ENCODE results near the gene KCNK13. TPM values are rescaled to one million over a fixed set of nuclear protein-coding genes. Genes with fewer than 3 reads are reported as not detected.

Gene KCNK13
- total RNA-seq, 1 donor from 2014 or later, result 0.53 TPM

Other genes with a start within 250 kb of the KCNK13 start
- gene EFCAB11, start 107.3 kb upstream of the KCNK13 start, total RNA-seq, result 7.4 TPM
- gene TDP1, start 106.1 kb upstream of the KCNK13 start, total RNA-seq, result 12.7 TPM
- 82.9 TPM for gene PSMC1, start 194.6 kb downstream of the KCNK13 start, total RNA-seq